ENCODE measurements around the gene GPR146. TPM values are rescaled to one million over a fixed set of nuclear protein-coding genes. Genes with fewer than 3 reads are reported as not detected.

Gene GPR146
- total RNA-seq, 1 donor from 2014 or later: 3.6 TPM

- DNase-seq (ENCODE audit: low read depth): peak; percentile 73
Observed at GRCh38 chr7:1092806-1093501, 48.6 kb downstream of the GPR146 start.

GRCh38 chr7:1093502-1093843 lies 49.1 kb downstream of the GPR146 start:
- DNase-seq (ENCODE audit: low read depth): no peak

GRCh38 chr7:1093916-1094508 lies 49.7 kb downstream of the GPR146 start:
- no peak for DNase-seq (ENCODE audit: low read depth)

- DNase-seq (ENCODE audit: low read depth): no peak
Observed at GRCh38 chr7:1094870-1095269, 50.5 kb downstream of the GPR146 start.

- DNase-seq (ENCODE audit: low read depth): peak; percentile 32
Observed at GRCh38 chr7:1095621-1096155, 51.3 kb downstream of the GPR146 start.

DNA sequence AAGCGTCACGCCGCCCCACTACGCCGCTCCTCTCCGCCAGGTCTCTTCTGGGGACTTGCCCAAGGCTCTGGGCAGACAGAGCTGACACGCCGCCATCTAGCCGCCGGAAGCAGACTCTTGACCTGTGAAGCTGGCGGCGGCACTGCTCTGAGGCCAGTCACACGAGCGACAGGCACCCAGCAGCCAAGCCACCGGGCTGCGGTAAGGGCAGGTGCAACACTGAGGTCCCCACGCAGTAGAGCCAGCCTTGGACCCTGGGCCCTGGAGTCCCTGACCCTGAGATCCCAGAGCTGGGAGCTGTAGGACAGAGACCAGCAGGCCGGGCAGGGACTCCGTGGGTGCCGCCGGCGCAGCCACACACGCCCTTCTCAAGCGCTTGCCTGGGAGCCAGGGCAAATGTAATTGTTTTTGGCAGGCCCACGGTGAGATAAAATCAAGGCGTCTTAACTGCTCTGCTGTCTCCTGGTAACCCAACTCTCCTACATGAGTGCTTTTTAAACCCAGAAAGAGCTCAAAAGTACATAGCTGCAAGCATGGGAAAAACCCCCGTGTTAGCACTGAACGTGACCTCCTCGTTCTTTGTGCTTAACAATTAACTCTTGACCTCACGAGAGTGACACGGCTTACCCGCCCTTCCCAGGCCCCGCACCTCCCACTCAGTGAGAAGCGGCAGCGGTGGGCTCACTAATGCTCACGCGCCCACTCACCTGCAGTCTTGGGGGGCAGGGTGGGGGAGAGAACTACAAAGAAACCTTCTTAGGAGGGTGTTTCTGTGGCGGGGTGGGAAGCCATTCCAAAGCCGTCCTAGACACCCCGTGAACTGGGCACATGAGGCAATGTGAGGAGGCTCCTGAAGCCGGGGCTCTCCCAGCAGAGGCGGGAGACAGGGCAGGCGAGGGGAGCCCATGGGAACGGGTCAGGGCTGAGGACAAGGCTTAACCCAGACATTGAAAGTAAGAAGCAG lies 52.1 kb downstream of the GPR146 start:
- DNase-seq (ENCODE audit: low read depth): peak; percentile 46

DNA sequence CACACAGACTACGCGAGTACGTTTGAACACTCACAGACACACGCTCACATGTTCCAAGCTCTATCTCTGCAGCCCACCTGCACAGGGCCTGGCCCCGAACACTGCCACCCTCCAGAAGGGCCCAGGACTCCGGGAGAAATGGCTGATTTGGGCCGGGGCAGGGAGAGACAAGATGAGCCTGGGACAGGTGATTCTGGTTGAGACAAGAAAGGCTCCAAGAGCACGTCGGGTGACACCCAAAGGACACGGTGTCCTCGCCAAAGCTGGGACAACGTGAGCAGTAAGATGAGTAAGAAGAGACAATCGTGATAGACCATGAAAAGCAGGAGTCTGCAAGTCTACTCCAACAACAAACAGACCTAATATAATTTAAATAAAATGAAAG lies 52.8 kb downstream of the GPR146 start:
- no peak for DNase-seq (ENCODE audit: low read depth)

GRCh38 chr7:1098243-1099153 lies 54.2 kb downstream of the GPR146 start:
- DNase-seq (ENCODE audit: low read depth): no peak

DNA sequence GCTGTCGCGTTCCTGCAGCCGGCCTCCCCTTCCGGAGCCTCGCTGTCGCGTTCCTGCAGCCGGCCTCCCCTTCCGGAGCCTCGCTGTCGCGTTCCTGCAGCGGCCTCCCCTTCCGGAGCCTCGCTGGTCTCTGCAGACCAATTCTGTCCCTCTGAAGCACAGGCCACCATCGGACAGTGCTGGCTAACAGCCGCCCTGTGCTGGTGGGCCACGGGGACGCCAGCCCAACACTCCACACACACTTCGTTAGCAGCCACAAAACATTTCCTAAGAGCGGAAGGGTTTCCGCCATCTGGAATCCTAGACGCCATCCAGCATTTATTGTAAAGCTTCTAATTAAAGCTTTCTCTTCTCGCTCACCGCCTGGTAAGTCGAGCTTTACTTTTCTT lies 54.8 kb downstream of the GPR146 start:
- DNase-seq (ENCODE audit: low read depth): no peak

GRCh38 chr7:1099637-1100036 lies 55.3 kb downstream of the GPR146 start:
- no peak for DNase-seq (ENCODE audit: low read depth)

- DNase-seq (ENCODE audit: low read depth): no peak
Observed at GRCh38 chr7:1100386-1100785, 56.0 kb downstream of the GPR146 start.

DNA sequence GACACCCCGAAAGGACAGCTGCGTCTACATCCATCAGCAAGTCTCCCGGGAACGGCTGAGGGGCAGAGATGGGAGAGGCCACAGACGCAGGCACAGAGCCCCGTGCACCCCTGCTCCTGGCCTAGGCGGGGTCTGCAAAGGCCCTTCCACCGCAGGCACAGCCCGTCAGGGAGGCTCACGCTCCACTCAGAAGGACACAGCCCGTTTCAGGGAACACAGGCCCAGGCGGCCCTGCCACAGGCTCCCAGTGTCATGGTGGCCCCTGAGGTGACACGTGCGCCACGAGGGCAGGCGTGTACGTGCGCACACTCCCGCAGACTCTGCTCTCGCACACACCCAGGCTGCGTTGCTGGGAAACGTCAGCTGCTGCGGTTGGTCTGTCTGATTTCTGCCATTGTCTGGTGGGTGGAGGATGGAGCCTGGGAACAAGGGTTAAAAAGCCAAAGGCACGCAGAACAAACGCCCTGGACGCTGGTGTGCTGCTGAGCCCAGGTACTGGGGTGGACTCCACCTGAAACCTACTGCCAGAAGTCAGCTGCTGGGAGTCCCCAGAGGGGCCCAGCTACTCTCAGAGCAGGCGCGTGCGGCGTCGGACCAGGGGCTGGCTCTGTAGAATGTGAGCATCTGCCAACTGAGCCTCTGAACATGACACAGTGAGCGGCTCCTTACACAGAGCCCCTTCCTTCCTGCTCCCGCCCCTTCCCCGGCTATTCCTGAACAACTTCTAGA lies 56.7 kb downstream of the GPR146 start:
- no peak for DNase-seq (ENCODE audit: low read depth)

GRCh38 chr7:1101563-1102431 lies 57.5 kb downstream of the GPR146 start:
- DNase-seq (ENCODE audit: low read depth): peak; percentile 92

GRCh38 chr7:1103009-1103788 lies 58.9 kb downstream of the GPR146 start:
- no peak for DNase-seq (ENCODE audit: low read depth)

DNA sequence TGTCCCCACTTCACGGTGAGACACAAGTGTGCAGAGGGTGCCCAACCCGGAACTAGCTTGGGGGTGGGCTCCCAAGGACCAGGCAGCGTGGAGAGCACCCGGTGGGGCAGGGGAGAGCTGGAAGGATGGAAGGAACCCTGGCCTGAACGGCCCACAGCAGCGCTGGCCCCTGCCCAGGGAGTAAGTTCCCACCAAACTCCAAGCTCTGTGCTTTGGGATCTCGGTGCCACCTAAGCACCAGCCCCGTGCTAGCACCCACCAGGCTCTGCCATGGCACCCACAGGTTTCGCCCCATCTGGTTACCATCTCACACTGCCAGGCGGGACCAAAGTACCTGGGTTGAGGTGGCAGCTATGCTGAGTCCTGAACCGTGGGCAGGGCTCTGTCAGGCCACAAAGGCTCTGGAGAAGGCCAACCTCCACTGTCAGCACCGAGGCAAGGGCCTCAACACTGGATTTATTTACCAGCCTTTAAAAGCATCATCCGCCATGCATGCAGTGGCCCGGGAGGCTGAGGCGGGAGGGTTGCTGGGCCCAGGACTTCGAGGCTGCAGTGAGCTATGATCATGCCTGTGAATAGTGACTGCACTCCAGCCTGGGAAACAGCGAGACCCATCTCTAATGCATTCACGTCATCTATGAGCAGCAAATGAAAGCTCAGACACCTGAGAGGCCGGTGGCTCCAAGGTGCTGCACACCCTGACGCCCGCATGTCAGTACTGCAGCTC lies 59.6 kb downstream of the GPR146 start:
- DNase-seq (ENCODE audit: low read depth): no peak

- no peak for DNase-seq (ENCODE audit: low read depth)
Observed at GRCh38 chr7:1104516-1105179, 60.3 kb downstream of the GPR146 start.

GRCh38 chr7:1105189-1105588 lies 60.8 kb downstream of the GPR146 start:
- no peak for DNase-seq (ENCODE audit: low read depth)
